ENCODE data around the gene PGC. TPM values are rescaled to one million over a fixed set of nuclear protein-coding genes. Genes with fewer than 3 reads are reported as not detected.

Gene PGC
- total RNA-seq, 1 experiment from 2014 or later: not detected

- no peak overlapping the region for H4K8ac ChIP-seq (replicated peaks; ENCODE audit: insufficient read length, low read depth, low read length)
- no peak for DNase-seq
- H3K4me2 ChIP-seq (ENCODE audit: insufficient read depth, insufficient read length, low read length): no peak overlapping the region
- H3K9me3 ChIP-seq (ENCODE audit: control insufficient read depth, low read depth, low read length): no peaks in the 10 kb centered on the region
- H3K79me2 ChIP-seq (ENCODE audit: insufficient read depth, low read length): no peaks in the 10 kb centered on the region
- H2AK5ac ChIP-seq (ENCODE audit: insufficient read length, low read length): no peak overlapping the region
- H2BK120ac ChIP-seq (ENCODE audit: low read depth, low read length, poor library complexity, severe bottlenecking): no peak overlapping the region
- H3T11ph ChIP-seq (ENCODE audit: low read length): no peak overlapping the region
- TF ChIP-seq CTCF (conservative IDR thresholded peaks at IDR 0.05): no peak
- H2BK15ac ChIP-seq (ENCODE audit: low read depth, low read length): no peak overlapping the region
- H3K14ac ChIP-seq (ENCODE audit: insufficient read depth, low read length): no peak overlapping the region
- H3K4me1 Mint-ChIP-seq: peaks cover 7 to 8% of the 10 kb centered on the region in 2 experiments
- H3K4ac ChIP-seq (ENCODE audit: low read depth, low read length): no peak overlapping the region
- H3K4me1 ChIP-seq (ENCODE audit: insufficient read depth, low read length): no peaks in the 10 kb centered on the region
- H3K27me3 ChIP-seq (ENCODE audit: insufficient read depth, low read length): no peaks in the 10 kb centered on the region
- no peak overlapping the region for H4K5ac ChIP-seq (ENCODE audit: insufficient read length, low read depth, low read length)
- H3K27ac Mint-ChIP-seq: no peak overlapping the region
- no peak overlapping the region for H3K4me3 Mint-ChIP-seq
- no CpG with 5 or more reads among the region's 3 CpGs for WGBS (ENCODE audit: extremely low coverage, insufficient read length, low lambda C conversion rate)
- no peak overlapping the region for H3K27ac ChIP-seq (ENCODE audit: insufficient read length, low read depth, low read length)
- H3K9me3 Mint-ChIP-seq: no peaks in the 10 kb centered on the region
- no peak overlapping the region for H2BK12ac ChIP-seq (ENCODE audit: insufficient read length, low read depth, low read length)
- H3K9ac ChIP-seq (ENCODE audit: extremely low read depth, insufficient read length, low read length): no peak overlapping the region
- H3K18ac ChIP-seq (ENCODE audit: insufficient read length, low read depth, low read length): no peak overlapping the region
- H4K20me1 ChIP-seq (ENCODE audit: control insufficient read depth, insufficient read depth, insufficient read length): no peaks in the 10 kb centered on the region
- no peak overlapping the region for H2BK5ac ChIP-seq (ENCODE audit: insufficient read length, low read length)
- no peak overlapping the region for H2BK20ac ChIP-seq (ENCODE audit: low read depth, low read length, poor library complexity, severe bottlenecking)
- no peaks in the 10 kb centered on the region for H3K79me1 ChIP-seq (ENCODE audit: insufficient read depth, low read depth, low read length, poor library complexity, severe bottlenecking)
- H3K27me3 Mint-ChIP-seq (ENCODE audit: low read depth): peaks cover 4% of the 10 kb centered on the region; the same call in 1 of the 2 replicates
- no peak overlapping the region for H2AFZ ChIP-seq (ENCODE audit: low read length)
- H3K23me2 ChIP-seq (ENCODE audit: insufficient read length, low read depth, low read length, poor library complexity, severe bottlenecking): peaks cover 5% of the 10 kb centered on the region
- no peak overlapping the region for H4K91ac ChIP-seq (ENCODE audit: insufficient read length, low read depth, low read length)
- no peak overlapping the region for H3K56ac ChIP-seq (ENCODE audit: insufficient read length, low read depth, low read length)
- peaks cover 14 to 39% (median 37%) of the 10 kb centered on the region in 3 experiments; a peak in 6 of 7 replicates for H3K36me3 Mint-ChIP-seq (ENCODE audit: insufficient read depth in 1 of 3, low read depth in 3 of 3)
- H3K23ac ChIP-seq (ENCODE audit: insufficient read length, low read depth, low read length): no peak overlapping the region
Measured at GRCh38 chr6:41774841-41775240, 27.6 kb upstream of the PGC start.

Measured in H9 (cell line).